UCSD-AML1 (cell line): ENCODE measurements around the gene CCR5AS.
"Not testable (repeated sequence)": the region's sequence is repeated elsewhere in the genome, so short reads cannot be mapped to it uniquely, and the experiment has no call there.

Source experiments
- DNase-seq: peaks from one replicate; lab custom pipeline; 2025; ENCODE audit not compliant: unreplicated experiment; lab: John Stamatoyannopoulos, UW

The CCR5AS gene

DNA sequence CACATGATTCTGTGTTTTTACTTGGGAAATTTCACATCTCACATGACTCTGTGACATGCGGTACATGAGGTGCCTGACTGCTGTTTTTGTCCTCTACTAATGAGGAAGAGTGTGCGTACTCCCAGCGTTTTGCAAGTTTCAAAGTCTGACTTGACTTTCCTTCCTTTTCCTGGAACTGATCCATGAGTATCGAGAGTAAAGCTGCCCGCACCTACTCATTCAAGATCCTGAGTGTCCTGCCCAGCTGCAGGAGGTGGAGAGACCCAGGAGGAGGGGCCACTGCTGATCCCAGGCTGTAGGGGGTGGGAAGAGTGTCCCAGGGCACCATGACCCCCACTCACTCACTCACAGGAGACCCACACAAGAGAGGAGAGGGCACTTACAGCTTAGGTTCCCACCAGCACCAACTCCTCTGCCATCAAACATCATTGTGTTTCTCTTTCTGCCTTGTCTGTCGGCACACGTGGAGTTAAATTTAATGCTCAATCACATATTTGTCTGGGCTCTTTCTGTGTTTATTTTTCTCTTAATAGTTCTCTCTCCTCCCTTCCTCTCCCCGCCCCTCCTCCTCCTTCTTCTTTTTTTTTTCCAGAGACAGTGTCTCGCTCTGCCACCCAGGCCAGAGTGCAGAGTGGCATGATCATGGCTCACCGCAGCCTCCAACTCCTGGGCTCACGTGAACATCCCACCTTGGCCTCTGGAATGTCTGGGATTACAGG is 1.4 kb downstream of the CCR5AS start:
- peak; percentile 56 for DNase-seq

DNA sequence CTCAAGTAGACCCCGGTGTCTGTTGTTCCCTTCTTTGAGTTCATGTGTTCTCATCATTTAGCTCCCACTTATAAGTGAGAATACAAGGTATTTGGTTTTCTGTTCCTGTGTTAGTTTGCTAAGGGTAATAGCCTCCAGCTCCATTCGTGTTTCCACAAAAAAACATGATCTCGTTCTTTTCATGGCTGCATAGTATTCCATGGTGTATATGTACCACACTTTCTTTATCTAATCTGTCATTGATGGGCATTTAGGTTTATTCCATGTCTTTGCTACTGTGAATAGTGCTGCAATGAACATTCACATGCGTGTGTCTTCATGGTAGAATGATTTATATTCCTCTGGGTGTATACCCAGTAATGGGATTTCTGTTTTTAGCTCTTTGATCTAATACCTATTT is 4.0 kb downstream of the CCR5AS start:
- not testable (repeated sequence) for DNase-seq

DNA sequence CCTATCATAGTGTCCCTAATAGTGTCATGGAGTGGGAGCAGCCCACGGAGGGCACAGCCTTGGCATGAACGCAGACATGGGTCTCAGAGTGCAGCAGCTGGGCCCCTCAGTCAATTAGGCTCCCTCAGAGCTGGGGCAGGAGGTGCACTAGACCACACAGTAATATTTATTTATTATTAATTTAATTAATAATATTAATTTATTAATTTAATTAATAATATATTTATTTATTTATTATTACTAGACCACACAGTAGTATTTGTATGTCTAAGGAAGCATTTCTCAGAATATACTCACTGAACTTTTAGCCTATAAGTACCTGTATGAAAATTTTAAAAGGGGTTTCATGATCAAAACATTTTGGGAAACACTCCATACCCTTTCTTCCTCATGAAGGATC is 5.3 kb downstream of the CCR5AS start:
- no peak for DNase-seq

DNA sequence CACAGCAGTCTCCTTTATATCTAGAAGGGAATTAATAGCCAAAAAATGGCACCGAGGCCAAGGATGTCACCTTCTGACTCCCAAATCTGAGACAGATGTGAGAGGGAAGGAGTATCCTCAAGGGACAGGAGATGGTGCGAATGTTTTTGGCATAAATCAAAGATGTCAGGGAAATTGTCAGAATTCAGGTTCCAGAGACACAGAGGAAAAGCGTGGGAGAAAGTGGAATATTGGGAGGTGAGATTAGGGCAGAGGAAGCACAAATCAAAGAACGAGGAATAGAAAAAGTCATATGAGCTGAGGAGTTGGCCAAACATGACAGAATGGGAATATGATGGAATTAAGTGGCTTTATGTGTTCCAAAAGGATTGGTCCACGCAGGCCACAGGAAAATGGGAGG is 6.0 kb downstream of the CCR5AS start:
- no peak for DNase-seq

DNA sequence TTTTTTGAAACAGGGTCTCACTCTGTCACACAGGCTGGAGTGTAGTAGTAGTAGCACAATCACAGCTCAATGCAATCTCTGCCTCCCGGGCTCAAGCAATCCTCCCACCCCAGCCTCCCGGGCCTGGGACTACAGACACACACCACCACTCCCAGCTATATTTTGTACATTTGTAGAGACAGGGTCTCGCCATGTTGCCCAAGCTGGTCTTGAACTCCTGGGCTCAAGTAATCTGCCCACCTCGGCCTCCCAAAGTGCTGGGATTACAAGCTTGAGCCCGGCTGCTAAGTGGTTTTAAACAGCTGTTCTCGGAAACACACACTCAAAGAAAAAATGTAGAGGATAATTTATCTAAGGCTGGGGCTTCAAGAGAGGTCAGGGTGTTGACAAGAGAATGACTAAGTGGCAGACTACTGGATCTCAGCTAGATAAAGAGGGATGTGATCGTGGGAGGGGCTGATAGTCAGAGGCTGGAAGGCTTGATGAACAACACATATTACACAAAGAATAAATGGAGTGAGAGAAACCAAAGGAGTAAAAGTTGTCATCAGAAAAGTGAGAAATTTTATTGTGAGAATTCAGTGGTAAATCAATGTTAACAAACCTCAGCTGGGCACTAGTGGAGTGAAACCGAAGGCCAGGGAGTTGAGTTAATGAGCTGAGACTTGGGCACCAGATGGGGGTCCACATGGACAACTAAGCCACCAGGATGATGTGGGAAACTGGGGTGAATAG is 6.7 kb downstream of the CCR5AS start:
- no peak for DNase-seq

DNA sequence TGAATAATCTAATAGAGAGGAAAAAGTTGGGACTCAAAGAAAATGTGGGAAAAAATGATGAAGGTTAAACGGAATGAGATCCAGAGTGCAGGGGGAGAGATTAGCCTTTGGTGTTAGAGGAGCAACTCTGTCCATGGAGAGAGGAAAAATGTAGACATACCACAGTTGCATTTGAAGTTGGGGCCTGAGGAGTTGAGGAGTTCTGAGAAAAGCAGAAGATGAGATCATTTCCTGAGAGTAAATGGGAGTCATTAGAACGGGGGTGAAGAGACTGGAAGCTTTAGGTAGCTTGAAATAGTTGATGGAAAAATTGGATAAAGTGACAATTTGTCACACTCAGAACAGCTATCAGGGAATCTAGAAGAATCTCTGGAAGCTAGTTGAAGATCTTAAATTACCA is 7.3 kb downstream of the CCR5AS start:
- DNase-seq: no peak

DNA sequence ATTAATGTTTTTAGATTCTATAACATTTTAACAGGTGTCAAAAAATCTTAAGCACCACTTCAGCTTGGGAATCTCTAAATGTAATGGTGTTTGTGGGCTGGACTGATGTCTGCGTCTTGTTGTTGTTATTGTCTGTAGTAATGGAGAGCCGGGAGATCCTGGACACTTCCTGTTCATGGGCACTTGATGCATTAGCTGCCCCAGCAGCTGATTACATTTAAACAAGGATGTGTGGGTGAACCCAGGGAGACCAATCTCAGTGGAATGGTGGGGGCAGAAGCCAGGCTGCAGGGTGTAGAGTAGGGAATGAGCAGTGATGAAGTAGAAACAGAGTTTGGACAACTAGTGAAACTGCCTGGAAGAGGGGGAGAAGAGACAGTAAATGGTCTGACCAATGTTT is 7.8 kb downstream of the CCR5AS start:
- no peak for DNase-seq

DNA sequence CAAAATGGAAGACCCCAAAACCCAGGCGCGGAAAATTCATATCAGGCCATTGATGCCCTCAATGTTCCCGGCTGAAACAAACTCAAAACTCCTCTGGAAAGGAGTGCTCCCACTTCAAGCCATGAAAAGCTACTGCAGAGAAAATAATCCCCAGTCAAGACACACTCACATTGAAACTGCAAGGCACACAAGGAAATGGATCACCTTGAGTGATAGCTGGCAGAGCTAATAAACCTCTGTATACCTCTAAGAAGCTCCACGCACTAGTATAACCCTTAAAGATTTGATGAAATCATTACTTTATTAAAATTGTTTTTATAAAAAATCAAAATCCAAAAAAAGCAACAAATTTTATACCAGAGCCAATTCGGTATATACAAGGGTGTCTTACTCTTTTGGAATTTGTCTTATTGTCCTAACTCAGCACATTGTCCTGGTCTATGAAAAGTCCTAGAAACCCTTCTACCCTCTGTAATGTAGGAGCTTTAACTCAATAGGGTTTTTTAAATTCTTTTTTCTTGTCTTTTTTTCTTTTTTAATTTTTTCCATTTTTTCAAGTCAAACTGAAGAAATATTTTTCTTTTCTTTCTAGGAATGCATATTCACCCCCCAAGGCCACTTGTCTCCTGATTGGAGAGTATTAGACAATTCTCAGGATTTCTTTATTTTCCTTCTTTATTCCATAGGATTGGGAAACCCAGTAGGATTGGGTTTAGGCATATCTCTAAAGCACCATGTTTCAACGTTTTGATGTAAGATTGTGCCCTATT is 8.5 kb downstream of the CCR5AS start:
- no peak for DNase-seq

DNA sequence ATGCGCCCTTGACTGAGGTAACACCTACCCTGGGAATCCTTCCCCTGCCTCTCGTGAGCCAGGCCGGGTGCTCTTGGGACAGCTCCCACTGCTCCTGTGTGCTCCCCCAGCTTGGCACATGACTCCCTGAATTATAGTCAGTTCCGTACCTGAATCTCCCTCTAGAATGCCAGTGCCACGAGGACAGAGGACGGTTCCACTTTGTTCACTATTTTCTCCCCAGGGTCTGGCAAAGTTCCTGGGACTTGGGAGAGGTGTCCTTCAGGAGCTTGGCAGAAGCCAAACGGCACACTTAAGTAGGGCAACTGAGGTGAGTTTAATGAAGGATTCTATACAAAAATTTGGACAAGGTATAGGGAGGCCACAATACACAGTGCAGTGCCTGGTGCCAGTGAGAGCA is 9.8 kb downstream of the CCR5AS start:
- DNase-seq: no peak

DNA sequence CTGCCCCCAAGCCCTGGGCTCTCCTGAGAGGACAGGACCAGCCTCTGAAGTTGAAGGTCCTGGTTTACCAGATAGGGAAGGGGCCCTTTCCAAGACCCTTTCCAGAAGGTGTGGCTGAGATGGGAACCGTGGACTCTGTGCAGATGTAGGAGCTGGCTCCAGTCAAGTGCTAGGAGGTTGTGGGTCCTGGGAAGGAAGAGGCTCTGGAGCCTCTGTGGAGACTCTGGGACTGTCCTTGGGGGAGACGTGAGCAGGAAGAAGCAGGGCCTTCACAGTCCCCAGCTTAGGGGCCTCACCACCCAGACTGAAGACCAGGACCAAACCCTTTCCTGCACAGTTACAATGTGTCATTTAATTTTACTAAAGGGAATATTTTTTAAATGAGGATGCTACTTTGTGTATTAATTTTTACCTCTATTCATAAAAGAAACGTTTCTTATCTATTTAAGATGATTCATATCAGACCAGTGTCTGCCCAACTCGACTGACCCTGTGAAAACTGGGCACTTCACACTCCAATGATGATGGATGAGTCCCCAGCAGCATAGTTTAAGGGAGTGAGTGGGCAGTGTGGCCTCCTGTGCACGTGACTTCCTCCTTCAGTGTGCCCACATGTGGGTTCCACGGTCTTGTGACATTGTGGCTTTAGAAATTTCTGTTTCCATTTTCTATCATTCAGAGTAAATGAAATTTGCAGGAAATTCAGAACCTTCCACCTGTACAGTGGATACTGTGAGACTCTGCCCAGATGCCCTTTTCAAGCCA is 10.9 kb downstream of the CCR5AS start:
- peak; percentile 50 for DNase-seq

DNA sequence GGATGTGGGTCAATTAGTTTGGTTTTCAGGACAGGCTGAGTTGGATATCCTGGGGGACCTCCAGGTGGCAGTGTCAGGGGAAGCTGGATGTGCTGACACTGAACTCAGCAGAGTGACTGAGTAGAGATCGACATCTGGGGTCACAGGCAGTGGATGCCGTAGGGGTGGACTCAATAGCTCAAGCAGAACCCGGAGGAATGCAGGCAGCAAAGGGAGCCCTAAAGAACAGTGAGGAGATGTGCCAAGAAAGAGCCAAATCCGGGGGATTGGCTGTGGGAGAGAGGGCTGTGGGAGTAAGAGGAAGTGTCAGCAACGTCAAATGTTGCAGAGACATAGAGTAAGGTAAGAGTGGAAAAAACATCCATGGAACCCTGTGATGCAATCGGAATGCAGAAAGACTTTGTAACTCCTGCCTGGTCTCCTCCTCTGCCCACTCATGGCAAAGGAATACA is 11.6 kb downstream of the CCR5AS start:
- DNase-seq: peak; percentile 52

DNA sequence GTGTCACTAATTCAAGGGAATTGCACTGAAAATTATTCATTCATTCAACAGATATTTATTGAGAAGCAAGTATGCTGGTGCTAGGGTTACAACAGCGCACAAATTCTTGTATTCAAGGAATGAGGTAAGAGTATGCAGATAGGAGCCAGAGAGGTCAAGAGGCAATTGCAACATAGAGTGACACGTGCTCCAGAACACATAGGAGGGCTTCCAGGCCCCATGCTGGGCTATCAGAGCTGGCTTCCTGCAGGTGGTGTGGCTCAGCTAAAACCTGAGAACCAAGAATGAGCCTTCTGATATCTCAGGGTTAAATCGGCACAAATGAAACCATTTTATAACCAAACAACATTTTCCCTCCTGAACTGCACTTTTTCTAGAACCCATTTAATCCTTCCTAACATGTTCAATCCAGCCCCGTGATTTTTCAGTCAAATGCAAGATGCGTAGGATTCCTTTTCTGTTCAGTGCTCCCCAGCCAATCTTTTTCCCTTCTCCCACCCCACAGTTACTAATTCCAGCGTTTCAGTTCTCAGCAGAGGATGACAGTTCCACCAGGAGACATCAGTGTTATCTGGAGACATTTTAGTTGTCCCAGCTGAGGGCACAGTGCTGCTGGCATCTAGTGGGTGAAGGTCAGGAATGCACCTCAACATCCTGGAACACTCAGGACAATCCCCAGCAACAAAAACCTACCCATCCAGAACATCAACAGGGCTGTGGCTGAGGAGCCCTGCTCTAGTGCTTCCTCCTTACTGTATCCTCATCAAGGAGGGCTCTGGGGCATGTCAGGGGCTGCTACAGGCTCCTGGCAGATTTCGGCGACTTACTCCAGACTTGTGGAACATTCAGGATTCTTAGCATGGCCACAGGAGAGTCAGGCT is 13.1 kb downstream of the CCR5AS start:
- no peak for DNase-seq

DNA sequence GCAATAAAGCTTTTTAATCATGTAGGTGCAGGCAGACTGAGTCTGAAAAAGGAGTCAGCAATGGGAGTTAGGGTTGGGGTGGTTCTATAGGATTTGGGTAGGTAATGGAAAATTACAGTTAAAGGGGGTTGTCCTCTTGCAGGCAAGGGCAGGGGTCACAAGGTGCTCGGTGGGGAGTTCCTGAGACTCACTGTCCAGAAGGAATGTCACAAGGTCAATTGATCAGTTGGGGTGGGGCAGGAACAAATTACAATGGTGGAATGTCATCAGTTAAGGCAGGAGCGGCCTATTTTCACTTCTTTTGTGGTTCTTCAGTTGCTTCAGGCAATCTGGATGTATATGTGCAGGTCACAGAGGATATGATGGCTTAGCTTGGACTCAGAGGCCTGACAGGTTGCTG is 13.9 kb downstream of the CCR5AS start:
- no peak for DNase-seq

DNA sequence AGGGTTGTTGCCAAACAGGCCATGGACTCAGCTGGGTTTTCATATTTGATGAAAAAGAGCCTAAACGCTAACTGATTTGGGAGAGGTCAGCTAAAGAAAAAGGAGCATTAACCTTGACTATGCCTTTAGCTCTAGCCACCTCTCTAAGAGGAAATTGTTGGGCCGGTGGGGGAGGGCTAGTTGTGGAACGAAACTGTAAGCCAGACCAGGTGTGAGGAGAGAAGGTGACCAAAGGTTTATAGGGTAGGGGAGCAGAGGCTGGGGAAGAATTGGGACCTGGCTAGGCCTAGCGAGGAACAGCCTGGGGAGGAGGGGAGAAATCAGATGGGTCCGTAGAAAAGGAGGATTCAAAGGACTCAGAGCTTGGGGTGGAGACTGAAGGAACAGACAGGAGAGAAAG is 15.3 kb downstream of the CCR5AS start:
- not testable (repeated sequence) for DNase-seq

DNA sequence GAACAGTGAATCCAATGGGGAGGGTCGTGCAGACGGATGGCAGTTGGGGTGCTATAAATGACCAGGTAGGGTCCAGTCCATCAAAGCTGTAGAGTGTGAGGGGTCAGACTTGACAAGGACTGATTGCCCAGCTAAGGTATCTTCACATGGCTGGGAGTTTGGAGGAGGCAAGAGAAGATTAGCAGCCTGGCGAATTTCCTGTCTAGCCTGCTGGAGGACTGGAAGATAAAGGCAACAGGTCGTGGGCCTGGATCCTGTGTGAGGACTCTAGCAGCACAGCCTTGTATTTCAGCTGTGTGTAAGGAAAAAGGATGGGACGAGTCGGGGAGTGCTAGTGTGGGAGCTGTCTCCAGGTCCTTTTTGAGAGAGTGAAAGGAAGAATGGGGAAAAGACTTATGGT is 17.6 kb downstream of the CCR5AS start:
- DNase-seq: no peak

DNA sequence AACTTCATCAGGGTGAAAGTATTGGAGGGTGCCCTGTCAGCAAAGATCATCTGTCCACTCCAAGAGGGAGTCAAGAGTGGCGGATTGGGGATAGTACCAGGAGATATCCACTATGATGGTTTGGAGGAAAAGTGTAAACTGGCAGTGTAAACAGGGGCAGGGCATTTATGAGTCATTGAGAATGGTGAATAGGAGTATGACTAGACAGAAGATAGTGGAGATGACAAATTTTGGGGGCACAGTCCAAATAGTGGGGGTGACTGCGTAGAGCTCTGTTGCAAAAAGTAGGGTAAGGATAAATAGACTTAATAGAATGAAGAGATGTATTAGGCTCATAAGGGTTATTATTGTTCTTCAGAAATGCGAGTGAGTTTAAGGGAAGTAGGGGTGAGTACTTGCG is 18.0 kb downstream of the CCR5AS start:
- DNase-seq: not testable (repeated sequence)

DNA sequence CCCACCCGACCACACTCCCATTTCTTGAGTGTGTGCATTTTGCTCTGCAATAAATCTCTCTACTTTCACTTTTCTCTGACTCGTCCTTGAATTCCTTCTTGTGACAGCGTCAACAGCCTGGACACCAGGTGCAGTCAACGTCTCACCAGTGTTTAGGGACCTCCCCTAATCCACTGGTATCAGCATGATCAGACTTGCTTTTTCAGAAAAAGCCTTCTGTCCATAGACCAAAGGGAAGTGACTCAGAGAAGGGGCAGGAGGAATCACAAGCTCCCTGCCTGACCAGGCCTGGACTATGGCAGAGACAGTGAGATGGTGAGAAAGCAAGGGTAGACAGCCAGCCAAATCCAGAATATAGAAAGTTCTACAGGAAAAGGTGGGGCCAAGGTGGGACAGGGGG is 20.7 kb downstream of the CCR5AS start:
- peak; percentile 38 for DNase-seq

DNA sequence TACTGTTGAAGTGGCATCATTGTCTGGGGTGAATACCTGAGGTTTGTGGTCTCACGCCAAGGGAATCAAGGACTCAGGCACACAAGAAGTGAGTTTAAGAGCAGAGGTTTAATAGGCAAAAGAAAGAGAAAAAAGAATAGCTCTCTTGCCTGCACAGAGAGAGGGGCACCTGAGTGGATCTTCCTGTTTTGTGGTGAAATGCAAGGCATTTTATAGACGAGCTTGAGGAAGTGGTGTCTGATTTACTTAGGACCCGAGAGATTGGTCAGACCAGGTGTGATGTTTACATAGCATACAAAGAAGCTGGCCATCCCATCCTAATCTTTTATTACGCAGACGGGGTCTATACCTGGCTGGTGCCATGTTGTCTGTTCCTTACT is 22.9 kb downstream of the CCR5AS start:
- no peak for DNase-seq

DNA sequence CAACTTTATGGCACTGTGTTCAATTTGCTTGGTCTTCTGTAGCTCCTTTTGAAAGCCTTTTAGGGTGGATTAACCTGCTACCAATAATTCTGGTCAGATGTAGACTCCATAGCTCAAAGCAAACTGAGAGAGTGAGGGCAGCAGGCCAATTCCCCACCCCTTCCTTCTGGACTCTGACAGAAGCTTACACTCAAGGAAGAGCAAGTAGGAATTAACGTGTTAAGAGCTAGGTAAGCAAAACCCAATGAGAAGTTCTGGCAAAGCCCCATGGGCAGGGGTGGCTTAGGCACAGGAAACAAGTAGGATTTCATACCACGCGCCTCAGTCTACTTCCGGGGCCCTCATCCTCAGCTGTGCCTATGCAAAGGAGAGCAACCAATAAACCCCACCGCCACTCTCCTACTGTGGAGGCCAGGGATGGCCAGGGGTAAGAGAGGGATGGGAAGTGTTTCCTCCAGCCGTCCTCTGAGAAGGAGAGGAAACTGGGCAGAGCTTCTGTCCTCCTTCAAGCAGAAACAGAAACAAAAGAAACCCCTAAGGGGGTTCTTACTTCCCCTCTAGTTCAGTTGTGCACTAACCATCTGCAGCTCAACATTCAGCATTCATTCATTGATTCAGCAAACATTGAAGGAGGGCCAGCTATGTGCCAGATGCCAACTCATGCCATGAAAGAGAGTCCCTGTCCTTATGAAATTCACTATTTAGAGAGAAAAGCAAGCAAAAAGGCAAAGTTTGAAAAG is 23.5 kb downstream of the CCR5AS start:
- no peak for DNase-seq

DNA sequence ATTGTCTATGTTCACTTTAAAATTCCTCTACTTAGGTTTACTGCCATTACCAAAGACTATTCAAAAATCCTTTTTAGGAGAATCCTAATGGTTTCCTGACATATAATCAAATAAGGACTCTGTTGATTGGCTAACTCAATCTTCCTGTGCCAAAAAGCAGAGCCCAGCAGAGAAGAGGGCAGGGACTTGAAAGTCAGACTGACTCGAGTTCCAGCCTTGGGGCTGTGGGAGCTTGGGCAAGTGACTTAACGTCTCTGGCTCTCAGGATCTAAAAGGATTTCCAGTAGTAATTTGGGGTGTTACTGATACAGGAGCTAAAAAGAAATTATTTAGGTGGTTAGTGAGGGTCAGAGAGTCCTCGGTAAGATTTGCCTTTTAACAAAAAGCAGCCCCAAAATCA is 25.2 kb downstream of the CCR5AS start:
- no peak for DNase-seq
